ENCODE data around the gene LRRC47. TPM values are rescaled to one million over a fixed set of nuclear protein-coding genes. Genes with fewer than 3 reads are reported as not detected.

LRRC47 gene
- total and polyA plus RNA-seq, 2 of the 13 experiments (the other 11 are each of a cell fraction or from before 2014, with no cell fraction given), result 18.3 to 52.5 TPM

- TF ChIP-seq HIC2 (CRISPR knock-in tag; IDR thresholded peaks at IDR 0.05; ENCODE audit: low read depth) (no peak), SP5 (CRISPR knock-in tag; IDR thresholded peaks at IDR 0.05; ENCODE audit: borderline replicate concordance, low read depth) (peak; percentile 88), ZNF567 (CRISPR knock-in tag; IDR thresholded peaks at IDR 0.05; ENCODE audit: borderline replicate concordance) (no peak), MED8 (CRISPR knock-in tag; IDR thresholded peaks at IDR 0.05; ENCODE audit: insufficient replicate concordance) (no peak), CHD4 (IDR thresholded peaks at IDR 0.05; ENCODE audit: borderline replicate concordance, low read length) (no peak), ZNF746 (CRISPR knock-in tag; IDR thresholded peaks at IDR 0.05) (no peak), KLF15 (CRISPR knock-in tag; IDR thresholded peaks at IDR 0.05; ENCODE audit: borderline replicate concordance) (no peak), SMAD1 (CRISPR knock-in tag; IDR thresholded peaks at IDR 0.05; ENCODE audit: borderline replicate concordance, low read depth) (no peak), PHF5A (CRISPR knock-in tag; IDR thresholded peaks at IDR 0.05; ENCODE audit: low read depth, unreplicated experiment) (peak; percentile 40), SMC3 (IDR thresholded peaks at IDR 0.05; ENCODE audit: low read length) (no peak), ZFP36 (IDR thresholded peaks at IDR 0.05; ENCODE audit: borderline replicate concordance, low read depth, low read length, partially characterized antibody) (no peak), SAP130 (CRISPR knock-in tag; IDR thresholded peaks at IDR 0.05; ENCODE audit: low read depth) (peak; percentile 30; the same call in 1 of the 2 replicates), CEBPZ (IDR thresholded peaks at IDR 0.05; ENCODE audit: low read length) (no peak), SKI (IDR thresholded peaks at IDR 0.05; ENCODE audit: partially characterized antibody) (peak; percentile 31), HNRNPLL (IDR thresholded peaks at IDR 0.05; ENCODE audit: low read depth, low read length, poor library complexity, severe bottlenecking) (peak; percentile 20), MED13 (CRISPR knock-in tag; IDR thresholded peaks at IDR 0.05) (no peak), ZFY (CRISPR knock-in tag; IDR thresholded peaks at IDR 0.05) (no peak), ETV6 (CRISPR knock-in tag; conservative IDR thresholded peaks at IDR 0.05) (no peak), HMGXB3 (CRISPR knock-in tag; IDR thresholded peaks at IDR 0.05; ENCODE audit: borderline replicate concordance) (no peak)
- TF ChIP-seq, protein P1, sequence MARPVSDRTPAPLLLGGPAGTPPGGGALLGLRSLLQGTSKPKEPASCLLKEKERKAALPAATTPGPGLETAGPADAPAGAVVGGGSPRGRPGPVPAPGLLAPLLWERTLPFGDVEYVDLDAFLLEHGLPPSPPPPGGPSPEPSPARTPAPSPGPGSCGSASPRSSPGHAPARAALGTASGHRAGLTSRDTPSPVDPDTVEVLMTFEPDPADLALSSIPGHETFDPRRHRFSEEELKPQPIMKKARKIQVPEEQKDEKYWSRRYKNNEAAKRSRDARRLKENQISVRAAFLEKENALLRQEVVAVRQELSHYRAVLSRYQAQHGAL (CRISPR knock-in tag; IDR thresholded peaks at IDR 0.05; ENCODE audit: not compliant biosample characterization), result no peak
Measured at GRCh38 chr1:3785045-3785444, 11.3 kb downstream of the LRRC47 start (continued).
